ENCODE measurements around the gene INIP.

- TF ChIP-seq EP300 (IDR thresholded peaks at IDR 0.05): no peak
- TF ChIP-seq ZFP36 (IDR thresholded peaks at IDR 0.05; ENCODE audit: borderline replicate concordance, partially characterized antibody): no peak
- no peak for TF ChIP-seq POLR2A (IDR thresholded peaks at IDR 0.05; ENCODE audit: low read length)
- TF ChIP-seq RCOR1 (IDR thresholded peaks at IDR 0.05; ENCODE audit: low read depth, low read length): no peak
- TF ChIP-seq CTCF (IDR thresholded peaks at IDR 0.05): no peak
These were observed 17.0 kb upstream of the INIP start for GRCh38 chr9:112734892-112735291.
